ENCODE data around the gene ZCCHC7.

The ZCCHC7 gene

DNA sequence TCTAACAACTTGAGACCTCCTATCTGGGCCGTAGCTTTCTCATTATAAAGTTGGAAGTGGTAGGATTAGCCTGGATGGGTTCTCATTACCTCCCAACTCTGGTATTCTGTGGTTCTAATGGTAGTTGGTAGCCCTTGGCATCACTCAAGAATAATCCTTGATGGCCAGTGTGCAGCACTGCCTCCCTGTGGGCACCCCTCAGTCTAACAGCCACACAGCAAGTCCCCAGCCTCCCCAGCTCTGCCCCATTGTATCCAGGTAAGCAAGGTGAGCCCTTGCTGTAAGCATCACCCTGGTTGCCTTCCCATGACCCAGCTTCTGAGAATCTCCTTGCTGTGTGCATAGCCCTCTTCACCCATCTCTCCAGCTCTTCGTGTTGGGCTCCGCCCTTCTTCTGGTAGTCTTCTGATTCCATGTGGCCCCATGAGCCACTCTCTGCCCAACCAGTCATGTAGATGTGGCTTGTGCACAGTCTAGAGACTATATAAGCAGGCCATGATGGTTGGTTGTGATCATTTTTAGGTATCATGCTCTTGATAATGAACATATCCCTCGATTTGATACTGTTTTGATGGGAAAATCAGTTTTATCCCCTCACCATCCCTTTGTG, 244.5 kb downstream of the ZCCHC7 start:
- no peak overlapping the region for H3K4me3 ChIP-seq (ENCODE audit: low read depth, low read length)
- TF ChIP-seq, protein P1, sequence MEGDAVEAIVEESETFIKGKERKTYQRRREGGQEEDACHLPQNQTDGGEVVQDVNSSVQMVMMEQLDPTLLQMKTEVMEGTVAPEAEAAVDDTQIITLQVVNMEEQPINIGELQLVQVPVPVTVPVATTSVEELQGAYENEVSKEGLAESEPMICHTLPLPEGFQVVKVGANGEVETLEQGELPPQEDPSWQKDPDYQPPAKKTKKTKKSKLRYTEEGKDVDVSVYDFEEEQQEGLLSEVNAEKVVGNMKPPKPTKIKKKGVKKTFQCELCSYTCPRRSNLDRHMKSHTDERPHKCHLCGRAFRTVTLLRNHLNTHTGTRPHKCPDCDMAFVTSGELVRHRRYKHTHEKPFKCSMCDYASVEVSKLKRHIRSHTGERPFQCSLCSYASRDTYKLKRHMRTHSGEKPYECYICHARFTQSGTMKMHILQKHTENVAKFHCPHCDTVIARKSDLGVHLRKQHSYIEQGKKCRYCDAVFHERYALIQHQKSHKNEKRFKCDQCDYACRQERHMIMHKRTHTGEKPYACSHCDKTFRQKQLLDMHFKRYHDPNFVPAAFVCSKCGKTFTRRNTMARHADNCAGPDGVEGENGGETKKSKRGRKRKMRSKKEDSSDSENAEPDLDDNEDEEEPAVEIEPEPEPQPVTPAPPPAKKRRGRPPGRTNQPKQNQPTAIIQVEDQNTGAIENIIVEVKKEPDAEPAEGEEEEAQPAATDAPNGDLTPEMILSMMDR (IDR thresholded peaks at IDR 0.05; ENCODE audit: insufficient read depth, low read depth, low read length, missing control alignments), result peak; percentile 51
- peak; percentile 74 for DNase-seq (ENCODE audit: low read depth)

DNA sequence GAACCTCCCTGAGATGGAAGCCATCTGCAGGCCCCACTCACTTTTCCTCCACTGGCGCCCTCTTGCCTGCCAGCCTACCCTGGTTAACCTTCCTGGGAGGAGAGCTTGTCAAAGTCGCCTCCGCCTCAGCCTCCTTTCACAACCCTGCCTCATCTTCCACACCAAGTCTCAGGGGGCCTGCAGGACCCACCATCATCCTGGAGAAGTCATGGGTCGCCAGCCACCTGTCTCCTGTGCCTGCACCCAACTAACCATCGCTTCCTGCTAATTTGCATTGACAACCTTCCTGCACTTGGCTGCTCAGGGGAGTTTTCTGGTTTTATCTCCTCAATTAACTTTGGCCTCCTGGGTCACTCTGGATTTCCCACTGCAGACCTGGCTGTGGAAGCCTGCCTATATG, 249.3 kb downstream of the ZCCHC7 start:
- DNase-seq (ENCODE audit: low read depth), result peak; percentile 89
- H3K4me3 ChIP-seq (ENCODE audit: low read depth, low read length), result peak overlapping the region; percentile 60
- TF ChIP-seq, protein P1 (IDR thresholded peaks at IDR 0.05; ENCODE audit: insufficient read depth, low read depth, low read length, missing control alignments), result no peak

DNA sequence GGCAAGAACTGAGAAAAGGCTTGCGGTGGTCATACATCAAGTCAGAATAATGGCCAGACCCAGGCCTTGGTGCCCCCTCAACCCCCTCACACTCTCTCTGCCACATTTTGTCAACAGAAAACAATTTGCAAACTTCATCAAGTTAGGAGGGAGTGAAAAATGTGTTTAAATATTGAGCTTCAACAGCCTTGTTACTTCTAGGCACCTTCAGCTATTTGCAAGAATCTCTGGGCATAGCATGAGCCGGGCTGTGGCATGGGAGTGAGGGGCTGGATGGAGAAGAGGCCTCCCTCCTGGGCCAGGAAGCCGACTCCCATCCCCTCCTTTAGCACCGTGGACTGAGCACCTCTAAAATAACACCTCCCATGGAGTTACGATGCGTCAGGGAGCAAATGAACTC, 249.9 kb downstream of the ZCCHC7 start:
- TF ChIP-seq, protein P1 (IDR thresholded peaks at IDR 0.05; ENCODE audit: insufficient read depth, low read depth, low read length, missing control alignments), result no peak
- peak overlapping the region; percentile 60 for H3K4me3 ChIP-seq (ENCODE audit: low read depth, low read length)
- no peak for DNase-seq (ENCODE audit: low read depth)

DNA sequence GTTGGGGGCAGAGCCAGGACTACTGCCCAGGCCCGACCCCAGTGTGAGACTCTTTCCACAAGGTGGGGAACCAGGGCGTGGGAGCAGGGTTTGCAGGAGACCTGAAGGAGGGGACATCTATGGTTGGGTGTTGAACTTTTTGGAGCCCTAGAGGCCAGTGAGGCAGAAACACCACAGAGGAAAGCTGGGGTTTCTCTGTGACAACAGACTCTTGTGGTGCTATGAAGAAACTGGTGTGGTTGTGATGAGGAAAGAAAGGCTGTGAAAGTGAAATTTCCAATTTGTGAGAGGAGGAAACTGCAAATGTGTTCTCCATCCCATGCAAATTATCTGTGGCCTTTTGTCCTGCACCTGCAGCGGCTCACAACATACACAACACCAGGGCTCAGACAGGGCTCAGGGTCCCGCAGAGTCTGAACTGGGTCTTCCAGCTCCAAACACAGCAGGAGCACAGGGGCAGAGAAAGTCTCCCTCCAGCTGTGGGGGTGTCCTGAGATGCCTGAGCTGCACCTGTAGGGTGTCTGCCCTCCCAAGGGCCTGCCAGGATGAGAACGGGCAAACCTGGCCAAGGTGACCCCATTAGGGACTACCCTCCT, 250.7 kb downstream of the ZCCHC7 start:
- DNase-seq (ENCODE audit: low read depth), result peak; percentile 95
- TF ChIP-seq, protein P1 (IDR thresholded peaks at IDR 0.05; ENCODE audit: insufficient read depth, low read depth, low read length, missing control alignments), result peak; percentile 21
- H3K4me3 ChIP-seq (ENCODE audit: low read depth, low read length), result peak overlapping the region; percentile 60

DNA sequence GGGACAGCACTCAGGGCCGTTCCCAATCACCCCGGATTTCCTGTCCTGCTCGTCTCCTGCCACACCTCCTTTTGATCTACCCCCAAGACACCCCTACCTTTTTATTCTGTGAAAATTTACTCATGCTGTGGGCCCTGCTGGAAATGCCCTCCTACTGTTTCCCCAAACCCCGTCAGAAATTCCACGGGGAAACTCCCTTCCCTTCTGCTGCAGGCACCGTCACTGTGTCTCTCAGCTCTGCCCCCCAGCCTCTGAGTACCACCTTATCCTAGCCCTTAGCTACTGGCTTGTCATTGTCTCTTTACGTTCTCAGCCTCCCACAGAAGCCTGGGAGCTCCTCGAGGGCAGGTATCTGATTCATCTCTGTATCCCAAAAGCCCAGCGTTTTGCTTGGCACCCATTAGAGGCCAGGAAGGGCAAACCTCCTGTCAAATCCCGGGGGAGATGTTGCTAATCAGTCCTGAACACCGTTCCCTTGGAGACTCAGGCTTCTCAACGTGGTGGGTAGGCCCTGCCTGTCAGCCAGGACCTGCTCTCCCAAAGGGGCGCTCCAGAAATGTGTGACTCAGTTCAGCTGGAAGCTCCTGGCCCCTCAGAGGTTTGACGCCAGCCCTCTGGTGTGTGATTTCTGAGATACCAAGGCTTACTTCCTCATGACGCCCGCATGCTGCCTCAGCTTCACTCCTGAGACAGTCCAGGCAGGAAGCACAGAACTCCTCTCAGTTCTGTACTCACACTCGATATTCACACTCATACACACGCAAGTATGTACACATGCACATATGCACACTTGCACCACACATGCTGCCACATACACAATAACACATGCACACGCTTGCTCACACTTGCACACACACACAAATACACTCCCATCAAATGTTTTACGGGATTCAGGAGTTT, 251.4 kb downstream of the ZCCHC7 start:
- TF ChIP-seq, protein P1 (IDR thresholded peaks at IDR 0.05; ENCODE audit: insufficient read depth, low read depth, low read length, missing control alignments), result no peak
- H3K4me3 ChIP-seq (ENCODE audit: low read depth, low read length), result peak overlapping the region; percentile 19
- DNase-seq (ENCODE audit: low read depth), result peak; percentile 86

DNA sequence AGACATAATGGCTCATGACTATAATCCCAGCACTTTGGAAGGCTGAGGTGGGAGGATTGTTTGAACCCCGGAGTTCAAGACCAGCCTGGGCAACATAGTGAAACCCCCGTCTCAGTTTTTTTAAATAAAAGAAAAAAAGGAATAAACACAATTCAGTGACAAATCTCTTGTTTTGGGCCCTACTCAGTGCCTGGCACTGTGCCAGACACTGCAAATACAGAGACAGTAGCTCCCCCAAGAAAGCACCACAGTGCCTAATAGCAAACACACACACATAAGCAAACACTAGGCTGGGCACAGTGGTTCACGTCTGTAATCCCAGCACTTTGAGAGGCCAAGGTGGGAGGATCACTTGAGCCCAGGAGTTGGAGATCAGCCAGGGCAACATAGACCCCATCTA, 252.5 kb downstream of the ZCCHC7 start:
- DNase-seq (ENCODE audit: low read depth), result no peak
- TF ChIP-seq, protein P1 (IDR thresholded peaks at IDR 0.05; ENCODE audit: insufficient read depth, low read depth, low read length, missing control alignments), result no peak
- no peak overlapping the region for H3K4me3 ChIP-seq (ENCODE audit: low read depth, low read length)
